Glutamatergic neuron (in vitro differentiated cells): ENCODE measurements around the gene ARHGAP22. TPM values are rescaled to one million over a fixed set of nuclear protein-coding genes. Genes with fewer than 3 reads are reported as not detected.
A peak's percentile ranks its signal among the peaks of the same experiment; 100 is the strongest.
"Not testable (repeated sequence)": the region's sequence is repeated elsewhere in the genome, so short reads cannot be mapped to it uniquely, and the experiment has no call there.

Experiments used
- DNase-seq: peaks from one replicate; pipeline ENCODE4 v3.0.0; 2022
- H3K27ac Mint-ChIP-seq: one replicate; pipeline ENCODE4 v1.8.0; 2020; ENCODE audit warnings: mild to moderate bottlenecking, mixed read lengths, inconsistent platforms; ENCODE audit not compliant: unreplicated experiment
- H3K27me3 Mint-ChIP-seq: one replicate; pipeline ENCODE4 v1.8.0; 2020; ENCODE audit warnings: mild to moderate bottlenecking, moderate library complexity, mixed read lengths, inconsistent platforms; ENCODE audit not compliant: unreplicated experiment
- H3K36me3 Mint-ChIP-seq: one replicate; pipeline ENCODE4 v1.8.0; 2020; ENCODE audit warnings: mild to moderate bottlenecking, mixed read lengths, inconsistent platforms; ENCODE audit not compliant: unreplicated experiment
- H3K4me1 Mint-ChIP-seq: one replicate; pipeline ENCODE4 v1.8.0; 2020; ENCODE audit warnings: mild to moderate bottlenecking, low read depth, mixed read lengths, inconsistent platforms; ENCODE audit not compliant: unreplicated experiment
- H3K4me3 Mint-ChIP-seq: one replicate; pipeline ENCODE4 v1.8.0; 2020; ENCODE audit warnings: mild to moderate bottlenecking, mixed read lengths, inconsistent platforms; ENCODE audit not compliant: unreplicated experiment
- H3K9me3 Mint-ChIP-seq: one replicate; pipeline ENCODE4 v1.8.0; 2020; ENCODE audit warnings: mild to moderate bottlenecking, moderate library complexity, mixed read lengths, inconsistent platforms; ENCODE audit not compliant: unreplicated experiment
- CTCF ChIP-seq: fragments of 200-600 bp; sonication (generic); IDR thresholded peaks from one replicate; pipeline ENCODE4 v1.5.0; 2021; ENCODE audit not compliant: partially characterized antibody, unreplicated experiment
- total RNA-seq: library from RNA; stranded (reverse); fragmentation: NEBNext Ultra II Directional; extraction: Animal tissue kit (Norgen Biotek cat#: 25700); gene quantifications from one replicate; pipeline ENCODE4 v1.2.1, GENCODE V29; 2021; ENCODE audit not compliant: unreplicated experiment

Gene ARHGAP22
- total RNA-seq, 1 donor from 2014 or later, result 10.0 TPM

GRCh38 chr10:48651839-48652238 is 47.0 kb upstream of the ARHGAP22 start:
- H3K4me1 Mint-ChIP-seq, result peaks cover 11% of the 10 kb centered on the region
- no peak overlapping the region for H3K4me3 Mint-ChIP-seq
- peak; percentile 41 for DNase-seq
- H3K9me3 Mint-ChIP-seq, result peaks cover 6% of the 10 kb centered on the region
- H3K27ac Mint-ChIP-seq, result no peak overlapping the region
- TF ChIP-seq CTCF, result no peak
- H3K36me3 Mint-ChIP-seq, result no peaks in the 10 kb centered on the region
- peaks cover 4% of the 10 kb centered on the region for H3K27me3 Mint-ChIP-seq

GRCh38 chr10:48651293-48651692 is 46.4 kb upstream of the ARHGAP22 start:
- Mint-ChIP-seq H3K9me3 (peaks cover 6% of the 10 kb centered on the region), H3K4me3 (no peak overlapping the region), H3K27me3 (peaks cover 2% of the 10 kb centered on the region), H3K4me1 (peaks cover 9% of the 10 kb centered on the region), H3K36me3 (no peaks in the 10 kb centered on the region), H3K27ac (no peak overlapping the region)
- DNase-seq, result no peak
- TF ChIP-seq CTCF, result no peak

GRCh38 chr10:48649349-48649944 is 44.6 kb upstream of the ARHGAP22 start:
- Mint-ChIP-seq H3K9me3 (peaks cover 2% of the 10 kb centered on the region), H3K4me3 (no peak overlapping the region), H3K4me1 (peaks cover 9% of the 10 kb centered on the region), H3K27ac (no peak overlapping the region), H3K36me3 (no peaks in the 10 kb centered on the region), H3K27me3 (peaks cover 2% of the 10 kb centered on the region)
- DNase-seq, result no peak
- TF ChIP-seq CTCF, result no peak

GRCh38 chr10:48648172-48648942 is 43.5 kb upstream of the ARHGAP22 start:
- Mint-ChIP-seq H3K27ac (no peak overlapping the region), H3K36me3 (no peaks in the 10 kb centered on the region), H3K4me1 (peaks cover 9% of the 10 kb centered on the region), H3K27me3 (peaks cover 2% of the 10 kb centered on the region), H3K4me3 (no peak overlapping the region), H3K9me3 (peaks cover under 1% of the 10 kb centered on the region)
- DNase-seq, result no peak
- no peak for TF ChIP-seq CTCF

GRCh38 chr10:48647073-48647472 is 42.2 kb upstream of the ARHGAP22 start:
- not testable (repeated sequence) for H3K27ac Mint-ChIP-seq, H3K27me3 Mint-ChIP-seq, H3K9me3 Mint-ChIP-seq, H3K36me3 Mint-ChIP-seq, H3K4me1 Mint-ChIP-seq, DNase-seq, H3K4me3 Mint-ChIP-seq
